Body of pancreas (tissue), 4 donors: ENCODE measurements around the gene MAML2.

ENCODE experiments used
- CTCF ChIP-seq, 7 experiments: fragments of 450-650 bp in 4 of 7; fragments of 200-600 bp in 3 of 7; sonication (generic) in 3 of 7; IDR thresholded peaks; one replicate each; pipeline ENCODE4 v1.5.1; 2016 to 2019; ENCODE audit warnings: antibody characterized with exemption in 7 of 7
- POLR2A ChIP-seq, 3 donors: fragments of 450-650 bp; IDR thresholded peaks; one replicate each; pipeline ENCODE4 v1.6.1; 2016; ENCODE audit warnings: antibody characterized with exemption in 3 of 3, mild to moderate bottlenecking in 2 of 3

GRCh38 chr11:96314326-96315020, 28.5 kb downstream of the MAML2 start:
- TF ChIP-seq CTCF (IDR thresholded peaks at IDR 0.05) (no peak), POLR2A (IDR thresholded peaks at IDR 0.05) (no peak)
